ENCODE results near the gene SIGLEC1. TPM values are rescaled to one million over a fixed set of nuclear protein-coding genes. Genes with fewer than 3 reads are reported as not detected.

The SIGLEC1 gene
- polyA plus RNA-seq, 10 donors: 3.1 to 8.0 (median 4.6) TPM

Other genes starting within 250 kb of the SIGLEC1 start
- gene ATRN, start 241.6 kb downstream of the SIGLEC1 start, polyA plus RNA-seq (ENCODE audit: insufficient read length in 10 of 10): 10 to 100 TPM; 20.7 to 30.5 (median 25.2) TPM
- not detected for gene GFRA4, start 49.2 kb downstream of the SIGLEC1 start, polyA plus RNA-seq (ENCODE audit: insufficient read length in 10 of 10)
- 100 to 1,000 TPM in 1 of 10 donors, 10 to 100 TPM in 9; 33.1 to 107 (median 53.3) TPM for gene ADAM33, start 30.6 kb downstream of the SIGLEC1 start, polyA plus RNA-seq (ENCODE audit: insufficient read length in 10 of 10)
- 10 to 100 TPM; 18.9 to 34.3 (median 23.4) TPM for gene HSPA12B, start 20.1 kb upstream of the SIGLEC1 start, polyA plus RNA-seq (ENCODE audit: insufficient read length in 10 of 10)
- 10 to 100 TPM; 14.2 to 28.0 (median 20.5) TPM for gene ADISSP, start 55.2 kb upstream of the SIGLEC1 start, polyA plus RNA-seq (ENCODE audit: insufficient read length in 10 of 10)
- gene SPEF1, start 68.8 kb upstream of the SIGLEC1 start, polyA plus RNA-seq (ENCODE audit: insufficient read length in 10 of 10): under 1 TPM in 2 of 10 donors, not detected in 8; 0.08 to 0.29 TPM
- 10 to 100 TPM; 31.8 to 49.7 (median 38.8) TPM for gene CENPB, start 74.1 kb upstream of the SIGLEC1 start, polyA plus RNA-seq (ENCODE audit: insufficient read length in 10 of 10)
- 100 to 1,000 TPM in 2 of 10 donors, 10 to 100 TPM in 8; 69.1 to 107 (median 84.8) TPM for gene CDC25B, start 83.7 kb upstream of the SIGLEC1 start, polyA plus RNA-seq (ENCODE audit: insufficient read length in 10 of 10)
- gene AP5S1, start 107.9 kb upstream of the SIGLEC1 start, polyA plus RNA-seq (ENCODE audit: insufficient read length in 10 of 10): 10 to 100 TPM in 1 of 10 donors, 1 to 10 TPM in 9; 6.8 to 10.2 (median 8.3) TPM
- 10 to 100 TPM; 19.3 to 24.2 (median 22.7) TPM for gene MAVS, start 134.2 kb upstream of the SIGLEC1 start, polyA plus RNA-seq (ENCODE audit: insufficient read length in 10 of 10)
- gene PANK2, start 176.8 kb upstream of the SIGLEC1 start, polyA plus RNA-seq (ENCODE audit: insufficient read length in 10 of 10): 10 to 100 TPM; 25.2 to 32.7 (median 28.5) TPM